Thyroid gland (tissue), 4 donors: Measurements from ENCODE around the gene S100A4.

Experiments
- CTCF ChIP-seq, 6 experiments: fragments of 200-600 bp in 3 of 6; fragments of 450-650 bp in 3 of 6; sonication (generic) in 3 of 6; IDR thresholded peaks; one replicate each; pipeline ENCODE4 v1.5.1; 2016 to 2019; ENCODE audit warnings: antibody characterized with exemption in 6 of 6, mild to moderate bottlenecking in 2 of 6, inconsistent platforms in 1 of 6, moderate library complexity in 1 of 6
- POLR2A ChIP-seq, 2 donors: fragments of 450-650 bp; IDR thresholded peaks; one replicate each; pipeline ENCODE4 v1.6.1; 2017; ENCODE audit warnings: antibody characterized with exemption in 2 of 2, mild to moderate bottlenecking in 2 of 2, moderate library complexity in 1 of 2

GRCh38 chr1:153532181-153532580 lies 13.4 kb downstream of the S100A4 start:
- no peak for TF ChIP-seq CTCF (IDR thresholded peaks at IDR 0.05)
- TF ChIP-seq POLR2A (IDR thresholded peaks at IDR 0.05): no peak
